ENCODE data around the gene BNC2.

GRCh38 chr9:16652582-16652981 is 217.9 kb downstream of the BNC2 start:
- no peak for TF ChIP-seq EZH2phosphoT487 (IDR thresholded peaks at IDR 0.05; ENCODE audit: borderline replicate concordance)
- TF ChIP-seq, protein P1, sequence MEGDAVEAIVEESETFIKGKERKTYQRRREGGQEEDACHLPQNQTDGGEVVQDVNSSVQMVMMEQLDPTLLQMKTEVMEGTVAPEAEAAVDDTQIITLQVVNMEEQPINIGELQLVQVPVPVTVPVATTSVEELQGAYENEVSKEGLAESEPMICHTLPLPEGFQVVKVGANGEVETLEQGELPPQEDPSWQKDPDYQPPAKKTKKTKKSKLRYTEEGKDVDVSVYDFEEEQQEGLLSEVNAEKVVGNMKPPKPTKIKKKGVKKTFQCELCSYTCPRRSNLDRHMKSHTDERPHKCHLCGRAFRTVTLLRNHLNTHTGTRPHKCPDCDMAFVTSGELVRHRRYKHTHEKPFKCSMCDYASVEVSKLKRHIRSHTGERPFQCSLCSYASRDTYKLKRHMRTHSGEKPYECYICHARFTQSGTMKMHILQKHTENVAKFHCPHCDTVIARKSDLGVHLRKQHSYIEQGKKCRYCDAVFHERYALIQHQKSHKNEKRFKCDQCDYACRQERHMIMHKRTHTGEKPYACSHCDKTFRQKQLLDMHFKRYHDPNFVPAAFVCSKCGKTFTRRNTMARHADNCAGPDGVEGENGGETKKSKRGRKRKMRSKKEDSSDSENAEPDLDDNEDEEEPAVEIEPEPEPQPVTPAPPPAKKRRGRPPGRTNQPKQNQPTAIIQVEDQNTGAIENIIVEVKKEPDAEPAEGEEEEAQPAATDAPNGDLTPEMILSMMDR (conservative IDR thresholded peaks at IDR 0.05; ENCODE audit: low read length): no peak

Measured in Loucy (cell line).